GM10266 (cell line): ENCODE results near the gene CIROP.

Experiments used
- DNase-seq: peaks from one replicate; pipeline ENCODE4 v3.0.0; 2012; ENCODE audit errors: extremely low spot score
- CTCF ChIP-seq: IDR thresholded peaks from 2 replicates; pipeline ENCODE4 v1.5.1; 2012; ENCODE audit warnings: mild to moderate bottlenecking, low read depth; ENCODE audit not compliant: control insufficient read depth, insufficient read depth; ENCODE audit errors: missing control alignments

The CIROP gene

GRCh38 chr14:23055621-23056144 is 49.1 kb downstream of the CIROP start:
- TF ChIP-seq CTCF = no peak
- DNase-seq = no peak

DNA sequence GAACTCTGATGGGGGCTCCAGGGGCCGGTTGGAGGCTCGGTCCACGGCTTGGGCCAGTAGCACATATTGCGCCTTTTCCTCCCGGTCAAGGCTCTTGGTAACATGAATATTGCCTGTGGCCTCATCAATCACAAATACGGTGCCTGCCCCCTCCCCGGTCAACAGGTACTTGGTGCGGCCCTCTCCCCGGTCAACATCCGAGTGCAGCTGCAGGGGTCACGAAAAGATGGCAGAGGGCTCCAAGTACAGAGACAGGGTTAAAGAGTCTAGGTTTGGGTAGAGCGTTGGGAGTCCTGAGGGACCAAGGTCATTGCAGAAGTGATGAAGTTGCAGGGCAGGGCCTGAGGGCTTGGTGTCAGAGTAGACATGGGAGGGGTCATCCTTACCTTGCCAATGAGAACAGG is 49.6 kb downstream of the CIROP start:
- TF ChIP-seq CTCF = no peak
- no peak for DNase-seq

- DNase-seq = peak; percentile 70
- peak; percentile 60 for TF ChIP-seq CTCF
Observed at GRCh38 chr14:23054000-23054811, 50.6 kb downstream of the CIROP start.

DNA sequence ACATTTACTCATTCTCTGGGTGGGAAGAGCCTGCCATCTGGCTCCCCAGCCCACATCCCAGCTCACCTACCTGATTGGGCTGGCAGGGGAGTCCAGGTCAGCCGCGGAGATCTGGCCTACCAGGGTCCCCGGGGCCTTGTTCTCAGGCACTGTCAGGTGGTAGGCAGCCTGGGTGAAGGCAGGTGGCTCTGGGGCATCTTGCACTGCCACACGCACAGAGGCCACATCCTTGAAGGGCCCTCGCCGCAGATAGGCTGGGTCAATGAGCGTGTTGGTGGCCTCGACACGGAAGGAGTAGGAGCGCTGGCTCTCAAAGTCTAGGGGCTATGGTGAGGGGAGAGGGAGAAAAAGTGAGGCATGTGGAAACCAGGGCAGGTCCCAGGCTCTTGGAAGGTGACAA is 51.4 kb downstream of the CIROP start:
- no peak for DNase-seq

DNA sequence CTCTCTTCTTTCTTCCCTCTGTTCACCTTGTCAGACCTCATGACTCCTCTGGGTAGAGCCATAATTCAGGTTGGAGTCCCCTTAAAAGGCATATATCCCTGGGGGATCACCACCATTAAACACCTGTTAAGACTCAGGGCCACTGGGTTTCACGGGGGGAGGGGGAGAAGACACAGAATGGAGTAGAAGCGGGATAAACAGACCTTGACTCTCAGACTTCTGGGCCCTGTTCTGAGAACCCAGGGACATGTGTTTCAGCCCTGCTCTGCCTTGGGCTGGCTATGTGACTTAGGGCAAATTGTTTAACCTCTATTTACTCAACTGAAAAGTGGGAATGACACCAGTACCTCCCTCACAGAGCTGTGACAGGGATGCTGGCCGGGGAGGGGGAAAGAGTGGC is 52.1 kb downstream of the CIROP start:
- DNase-seq = no peak
- TF ChIP-seq CTCF = no peak

More for the DNA sequence above, 51.4 kb downstream of the CIROP start:
- no peak for TF ChIP-seq CTCF

- no peak for DNase-seq
- TF ChIP-seq CTCF = no peak
Observed at GRCh38 chr14:23052182-23052623, 52.6 kb downstream of the CIROP start.

DNA sequence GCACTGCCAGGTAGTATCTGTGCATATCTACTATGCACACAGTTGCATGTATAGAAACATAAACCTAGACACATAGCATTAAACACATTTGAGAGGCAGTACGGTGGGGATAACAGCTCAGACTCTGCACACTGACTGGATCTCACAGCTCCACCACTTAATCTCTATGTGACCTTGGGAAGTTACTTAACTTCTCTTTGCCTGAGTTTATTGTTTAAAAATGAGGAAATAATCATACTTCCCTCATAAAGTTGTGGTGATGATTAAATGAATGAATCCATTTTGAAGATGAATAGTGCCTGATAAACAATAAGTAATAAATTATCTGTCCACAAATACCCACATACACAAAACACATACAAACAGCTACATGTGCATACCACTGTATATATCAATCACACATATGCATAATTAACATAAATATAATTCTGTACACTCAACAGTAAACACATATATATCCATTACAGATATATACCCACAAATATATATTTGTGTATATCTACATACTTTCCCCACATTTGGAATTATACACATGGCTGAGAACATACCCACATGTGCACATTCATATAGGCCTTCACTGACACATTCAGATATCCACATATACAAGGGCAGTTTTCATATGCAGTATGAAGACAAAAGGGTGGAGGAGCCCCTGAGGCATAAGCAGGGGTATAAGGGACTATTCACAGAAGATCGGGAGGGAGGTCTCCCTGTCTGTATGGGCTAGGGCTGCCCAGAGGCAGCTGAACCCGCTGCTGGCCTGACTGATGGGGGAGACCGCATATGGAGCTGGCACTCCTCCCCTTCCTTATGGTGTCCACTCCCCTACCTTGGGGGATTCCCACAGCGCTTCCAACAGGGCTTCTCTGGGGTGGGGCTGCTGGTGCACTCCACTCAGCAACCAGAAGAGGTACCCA is 53.4 kb downstream of the CIROP start:
- DNase-seq = no peak

More for the DNA sequence above, 53.4 kb downstream of the CIROP start:
- TF ChIP-seq CTCF = no peak
